ENCODE data around the gene RASL11A.
A peak's percentile ranks its signal among the peaks of the same experiment; 100 is the strongest.
"Not testable (repeated sequence)": the region's sequence is repeated elsewhere in the genome, so short reads cannot be mapped to it uniquely, and the experiment has no call there.

The RASL11A gene

GRCh38 chr13:27270594-27271520 is at the start of gene RASL11A:
Gene RASL11A (plus strand): TSS chr13:27270830. CDS start chr13:27270945, 115 bp downstream.
- peak; percentile 94 for DNase-seq

DNA sequence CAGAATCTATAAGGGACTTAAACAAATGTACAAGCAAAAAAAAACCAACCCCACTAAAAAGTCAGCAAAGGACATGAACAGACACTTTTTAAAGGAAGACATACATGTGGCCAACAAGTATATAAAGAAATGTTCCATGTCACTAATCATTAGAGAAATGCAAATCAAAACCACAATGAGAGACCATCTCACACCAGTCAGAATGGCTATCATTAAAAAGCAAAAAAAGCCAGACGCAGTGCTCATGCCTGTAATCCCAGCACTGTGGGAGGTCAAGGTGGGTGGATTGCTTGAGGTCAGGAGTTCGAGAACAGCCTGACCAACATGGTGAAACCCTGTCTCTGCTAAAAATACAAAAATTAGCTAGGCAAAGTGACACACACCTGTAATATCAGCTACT is 48.5 kb upstream of the RASL11A start:
- DNase-seq, result not testable (repeated sequence)

DNA sequence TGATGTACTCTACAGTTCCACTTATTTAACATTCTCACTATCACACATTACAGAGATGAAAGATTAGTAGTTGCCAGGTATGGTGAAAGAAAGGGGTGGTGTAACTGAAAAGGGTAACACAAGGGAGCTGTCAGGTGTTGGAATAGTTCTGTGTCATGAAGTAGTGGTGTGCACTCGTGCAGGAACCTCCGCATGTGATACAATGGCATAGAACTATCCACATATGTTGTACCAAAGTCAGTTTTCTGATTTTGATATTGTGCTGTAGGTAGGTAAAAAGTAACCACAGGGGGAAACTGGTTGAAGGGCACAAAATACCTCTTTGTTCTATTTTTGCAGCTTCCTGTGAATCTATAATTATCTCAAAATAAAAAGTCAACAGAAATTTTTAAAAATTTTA is 43.6 kb upstream of the RASL11A start:
- DNase-seq, result no peak

DNA sequence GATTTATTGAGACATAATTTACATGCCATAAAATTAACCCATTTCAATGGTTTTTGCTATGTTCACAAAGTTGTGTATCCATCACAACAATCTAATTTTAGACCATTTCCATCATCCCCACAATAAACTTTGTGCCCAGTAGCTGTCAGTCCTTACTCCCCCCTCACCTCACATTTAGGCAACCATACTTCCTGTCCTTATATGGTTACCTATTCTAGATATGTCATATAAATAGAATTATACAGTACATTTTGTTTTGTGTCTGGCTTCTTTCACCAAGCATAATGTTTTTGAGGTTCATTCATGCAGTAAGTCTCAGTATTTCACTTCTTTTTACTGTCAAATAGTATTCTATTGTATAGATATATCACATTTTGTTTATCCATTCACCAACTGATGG is 42.5 kb upstream of the RASL11A start:
- no peak for DNase-seq

GRCh38 chr13:27229642-27230041 is 41.0 kb upstream of the RASL11A start:
- DNase-seq, result no peak

GRCh38 chr13:27233964-27234363 is 36.7 kb upstream of the RASL11A start:
- DNase-seq, result no peak

GRCh38 chr13:27236478-27236877 is 34.2 kb upstream of the RASL11A start:
- no peak for DNase-seq

GRCh38 chr13:27242702-27243101 is 27.9 kb upstream of the RASL11A start:
- DNase-seq, result no peak

DNA sequence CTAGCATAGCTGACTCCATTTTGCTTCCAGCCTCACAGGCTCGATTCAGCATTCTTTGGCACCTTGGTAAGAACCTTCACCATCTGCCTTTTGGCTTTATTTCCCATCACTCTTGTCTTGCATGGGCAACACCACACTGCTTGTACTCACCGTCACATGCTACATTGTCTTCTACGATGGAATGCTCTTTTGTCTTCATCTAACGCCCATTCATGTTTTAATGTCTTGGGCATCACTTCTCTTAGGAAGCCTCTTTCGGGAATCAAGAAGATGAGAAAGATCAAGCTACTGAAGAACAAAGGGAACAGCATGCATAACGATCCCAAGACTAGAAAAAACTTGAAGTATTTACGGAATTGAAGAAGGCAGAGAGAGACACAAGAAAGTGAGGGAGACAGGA is 25.0 kb upstream of the RASL11A start:
- no peak for DNase-seq

GRCh38 chr13:27250833-27251165 is 19.8 kb upstream of the RASL11A start:
- DNase-seq, result no peak

DNA sequence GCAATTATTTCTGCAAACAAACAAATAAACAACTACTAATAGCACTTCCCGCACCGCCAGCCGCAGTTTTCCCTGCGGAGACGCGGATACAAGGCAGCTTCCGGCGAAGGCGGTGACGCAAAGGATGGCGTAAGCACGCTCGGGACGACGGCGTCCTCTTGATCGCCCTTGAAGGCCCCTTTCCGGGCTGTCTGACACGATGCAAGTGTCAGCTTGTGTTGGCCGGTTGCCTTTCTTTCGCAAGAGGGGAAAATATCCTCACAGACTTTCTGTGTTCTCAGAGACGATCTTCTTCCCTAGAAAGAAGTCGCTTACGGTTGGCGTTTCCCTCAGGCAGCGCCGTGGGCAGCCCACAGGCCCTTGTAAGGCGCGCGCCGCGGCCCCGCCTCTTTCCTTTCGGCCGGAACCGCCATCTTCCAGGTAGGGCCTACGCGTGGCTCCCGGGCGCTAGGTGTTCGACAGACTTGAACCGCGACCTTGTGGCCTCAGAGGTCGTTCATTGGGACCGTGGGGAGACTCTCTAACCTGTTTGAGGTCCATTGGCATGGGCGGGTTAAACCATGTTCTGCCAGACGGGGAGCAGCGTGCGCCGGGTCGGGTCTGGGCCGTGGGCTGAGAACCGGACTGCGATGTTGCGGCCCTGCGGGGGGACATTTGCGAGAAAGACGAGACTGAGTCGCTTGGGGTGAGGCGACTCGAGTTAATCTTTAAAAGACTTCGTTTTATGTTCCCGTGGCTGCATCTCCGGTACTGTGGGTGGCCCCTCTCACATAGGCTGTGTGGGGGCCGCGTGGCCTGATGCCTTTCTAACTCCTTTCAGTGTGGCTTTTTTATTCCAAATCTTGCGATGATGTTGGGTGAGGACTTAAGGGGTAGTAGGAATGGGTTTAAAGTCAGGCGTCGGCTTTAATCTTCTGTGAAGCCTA is 19.2 kb upstream of the RASL11A start, which contains the start of gene RPL21:
RPL21 (plus strand) TSS at position 393 of the 926 bp plus-strand sequence. CDS start 2,219 bp downstream, outside the sequence.
- DNase-seq, result peak; percentile 94

- no peak for DNase-seq
These were observed 18.2 kb upstream of the RASL11A start for GRCh38 chr13:27252467-27252866.

DNA sequence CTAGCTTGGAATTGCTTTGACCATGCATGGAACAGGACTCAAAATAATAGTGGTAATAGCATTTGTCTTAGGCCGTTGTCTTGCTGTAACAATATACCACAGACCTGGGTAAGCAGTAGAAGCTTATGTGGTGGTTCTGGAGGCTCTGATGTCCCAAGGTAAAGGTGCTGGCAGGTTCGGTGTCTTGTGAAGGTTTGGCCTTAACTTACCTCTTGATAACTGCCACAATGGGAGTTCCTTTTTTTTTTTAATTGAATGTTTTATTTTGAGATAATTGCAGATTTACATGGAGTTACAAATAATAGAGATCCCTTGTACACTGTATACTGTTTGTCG is 13.4 kb upstream of the RASL11A start:
- DNase-seq, result no peak

GRCh38 chr13:27257648-27258253 is 12.9 kb upstream of the RASL11A start:
- no peak for DNase-seq

DNA sequence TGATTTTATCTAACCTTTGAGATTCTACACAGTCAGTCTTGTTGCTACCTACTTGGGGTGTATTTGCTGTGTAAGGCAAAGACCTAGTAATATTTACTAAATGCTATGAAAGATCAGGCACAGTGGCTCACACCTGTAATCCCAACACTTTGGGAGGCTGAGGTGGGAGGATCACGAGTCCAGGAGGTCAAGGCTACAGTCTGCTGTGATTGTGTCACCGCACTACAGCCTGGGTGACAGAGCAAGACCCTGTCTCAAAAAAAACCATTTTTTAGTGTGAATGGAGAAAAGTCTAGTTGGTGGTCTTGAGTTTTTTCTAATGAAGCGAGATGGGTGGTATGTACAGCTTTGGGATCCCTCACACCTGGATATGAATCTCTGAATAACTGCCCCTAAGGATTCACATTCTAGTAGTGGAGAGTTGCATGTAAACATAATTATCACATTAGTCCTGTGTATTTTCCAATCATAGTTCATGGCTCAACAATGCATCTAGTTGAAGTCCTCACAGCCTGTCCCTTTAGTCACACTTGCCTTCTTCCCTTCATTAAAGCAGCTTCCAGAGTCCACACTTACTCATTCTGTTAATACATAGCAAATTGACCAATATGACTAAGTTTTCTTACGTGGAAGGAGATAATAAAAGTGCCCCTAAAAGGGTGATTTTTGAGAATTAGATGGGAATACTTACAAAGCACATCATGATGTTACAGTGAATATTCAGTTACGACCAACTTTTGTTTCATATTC is 11.8 kb upstream of the RASL11A start:
- DNase-seq, result no peak

DNA sequence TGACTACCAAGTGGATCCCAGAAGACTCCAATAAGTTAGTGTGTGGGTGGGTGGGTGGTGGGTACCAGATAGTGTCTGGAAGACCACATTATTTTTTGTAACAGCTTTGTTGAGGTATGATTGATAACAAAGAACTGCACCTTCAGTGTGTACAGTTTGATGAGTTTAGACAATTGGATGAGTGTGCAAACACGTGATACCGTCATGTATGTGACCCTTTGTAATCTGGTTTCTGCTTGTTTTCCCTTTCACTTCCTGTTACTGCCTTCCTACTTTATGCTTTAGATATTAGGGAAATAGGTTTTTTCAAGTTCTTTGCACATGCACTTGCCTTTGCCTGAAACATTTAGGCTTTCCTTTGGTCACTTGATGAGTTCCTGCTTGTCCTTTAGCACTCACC is 10.8 kb upstream of the RASL11A start:
- DNase-seq, result no peak

DNA sequence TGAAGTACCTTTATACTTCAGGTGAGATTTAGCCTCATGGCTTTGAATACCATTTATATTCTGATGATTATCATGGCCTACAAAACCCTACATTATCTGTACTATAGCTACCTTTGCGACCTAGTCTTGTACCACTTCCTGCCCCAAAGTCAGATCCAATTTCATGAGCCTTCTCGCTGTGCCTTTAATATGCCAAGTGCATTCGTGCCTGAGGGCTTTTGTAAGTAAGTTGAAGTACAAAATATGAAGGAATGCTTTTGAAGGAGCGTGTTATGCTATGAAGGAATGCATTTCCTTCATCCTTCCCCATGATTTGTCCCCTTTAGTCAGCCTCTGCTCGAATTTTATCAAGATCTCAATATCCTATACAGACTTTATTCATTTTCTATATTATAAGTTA is 9.2 kb upstream of the RASL11A start:
- no peak for DNase-seq

- DNase-seq, result no peak
These were observed 7.2 kb upstream of the RASL11A start for GRCh38 chr13:27263438-27263837.

GRCh38 chr13:27264181-27264580 is 6.4 kb upstream of the RASL11A start:
- DNase-seq, result no peak

GRCh38 chr13:27264648-27265047 is 6.0 kb upstream of the RASL11A start:
- DNase-seq, result no peak

DNA sequence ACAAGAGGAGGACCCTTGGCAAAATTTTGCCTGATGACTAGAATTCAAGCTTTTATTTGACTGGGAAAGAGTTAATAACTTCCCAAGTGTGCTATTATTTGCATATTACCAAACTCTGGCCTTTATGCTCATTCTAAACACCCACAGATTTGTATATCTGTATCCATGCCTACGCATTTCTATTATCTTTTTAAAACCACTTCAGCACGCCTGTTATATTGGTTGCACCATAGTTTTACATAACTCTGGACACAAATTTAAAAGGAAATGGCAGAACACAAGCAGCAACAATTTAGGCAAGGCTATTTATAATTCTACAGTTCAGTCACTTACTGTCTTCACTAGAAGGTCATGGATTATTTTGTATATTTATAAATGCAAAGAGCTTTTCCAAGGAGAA is 3.7 kb upstream of the RASL11A start:
- no peak for DNase-seq

DNA sequence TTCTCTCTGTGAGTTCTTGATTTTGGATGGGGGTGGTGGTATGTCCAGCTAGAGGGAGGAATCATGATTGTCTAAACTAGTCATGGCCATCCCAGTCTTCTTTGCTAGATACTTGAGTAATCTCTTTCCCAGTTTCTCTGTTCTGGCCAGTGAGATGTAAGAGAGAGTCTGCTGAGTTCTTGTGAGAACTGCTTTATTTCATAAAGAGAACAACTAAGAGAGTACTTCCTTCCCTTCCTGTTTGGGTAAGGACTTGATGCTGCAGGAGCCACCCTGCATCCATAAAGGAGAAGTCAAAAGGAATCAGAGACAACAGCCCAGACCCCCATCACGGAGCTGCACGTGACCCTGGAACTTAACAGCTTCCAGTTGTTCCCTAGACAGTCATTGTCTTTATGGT is 3.0 kb upstream of the RASL11A start:
- DNase-seq, result no peak

Measured in islet precursor cell (in vitro differentiated cells).